K562 (cell line): ENCODE data around the gene ZSWIM8. TPM values are rescaled to one million over a fixed set of nuclear protein-coding genes. Genes with fewer than 3 reads are reported as not detected.

ENCODE experiments used
- BDP1 ChIP-seq: IDR thresholded peaks from 3 replicates; pipeline ENCODE4 v1.6.1; 2011; ENCODE audit not compliant: insufficient read length, insufficient read depth
- CREM ChIP-seq: IDR thresholded peaks from 2 replicates; pipeline ENCODE4 v1.6.1; 2014; ENCODE audit warnings: antibody characterized with exemption, low read depth
- EZH2 ChIP-seq: IDR thresholded peaks from 2 replicates; pipeline ENCODE4 v1.6.1; 2012; ENCODE audit warnings: low read depth, mild to moderate bottlenecking, inconsistent platforms, low read length, borderline replicate concordance
- KAT7 ChIP-seq: sonication (generic); formaldehyde crosslinking; IDR thresholded peaks from 2 replicates; pipeline ENCODE4 v1.8.0; 2022; ENCODE audit warnings: missing genetic modification reagents, mild to moderate bottlenecking, borderline replicate concordance
- LARP7 ChIP-seq: fragments of 450-650 bp; IDR thresholded peaks from 2 replicates; pipeline ENCODE4 v1.6.1; 2016
- MBD2 ChIP-seq: sonication (generic); IDR thresholded peaks from 2 replicates; pipeline ENCODE4 v1.6.1; 2016; ENCODE audit warnings: low read depth, borderline replicate concordance
- NFXL1 ChIP-seq: fragments of 450-650 bp; formaldehyde crosslinking; IDR thresholded peaks from 2 replicates; pipeline ENCODE4 v1.4.0; 2021; ENCODE audit warnings: mild to moderate bottlenecking
- PPARD ChIP-seq: fragments of 250-450 bp; sonication (Bioruptor Pico); IDR thresholded peaks from 2 replicates; pipeline ENCODE4 v1.8.0; 2022; ENCODE audit warnings: inconsistent platforms, mild to moderate bottlenecking, moderate library complexity
- RBM25 ChIP-seq: fragments of 200-400 bp; formaldehyde crosslinking; IDR thresholded peaks from 2 replicates; pipeline ENCODE4 v1.6.1; 2018; ENCODE audit warnings: low read length, low read depth, moderate library complexity; ENCODE audit not compliant: severe bottlenecking
- SOX6 ChIP-seq: fragments of 450-650 bp; IDR thresholded peaks from 2 replicates; pipeline ENCODE4 v1.6.1; 2014; ENCODE audit warnings: mild to moderate bottlenecking
- STAG1 ChIP-seq: sonication (generic); formaldehyde crosslinking; IDR thresholded peaks from 2 replicates; pipeline ENCODE4 v1.5.0; 2020; ENCODE audit warnings: missing genetic modification reagents, borderline replicate concordance
- THRB ChIP-seq: fragments of 450-650 bp; formaldehyde crosslinking; conservative IDR thresholded peaks from 2 replicates; pipeline ENCODE4 v1.4.0; 2022; ENCODE audit warnings: mild to moderate bottlenecking, missing genetic modification characterization
- YBX1 ChIP-seq: fragments of 450-650 bp; IDR thresholded peaks from 2 replicates; pipeline ENCODE4 v1.7.1; 2016; ENCODE audit warnings: mild to moderate bottlenecking
- YY1 ChIP-seq, 3 experiments: IDR thresholded peaks; 2 replicates each; pipeline ENCODE4 v1.6.1; 2011; ENCODE audit warnings: low read length in 2 of 3, mild to moderate bottlenecking in 2 of 3, moderate library complexity in 2 of 3, borderline replicate concordance in 1 of 3, control low read depth in 1 of 3, low read depth in 1 of 3; ENCODE audit not compliant: insufficient read depth in 3 of 3, insufficient replicate concordance in 2 of 3, control insufficient read depth in 1 of 3, insufficient read length in 1 of 3; ENCODE audit errors: extremely low read depth in 1 of 3
- ZBTB1 ChIP-seq: sonication (generic); formaldehyde crosslinking; IDR thresholded peaks from 2 replicates; pipeline ENCODE4 v1.8.1; 2023; ENCODE audit warnings: missing genetic modification reagents, low read depth, mild to moderate bottlenecking, borderline replicate concordance
- ZBTB17 ChIP-seq: fragments of 450-650 bp; formaldehyde crosslinking; IDR thresholded peaks from 2 replicates; pipeline ENCODE4 v1.4.0; 2020; ENCODE audit warnings: mild to moderate bottlenecking
- ZNF124 ChIP-seq: sonication (generic); formaldehyde crosslinking; IDR thresholded peaks from 2 replicates; pipeline ENCODE4 v1.8.1; 2022; ENCODE audit warnings: missing genetic modification reagents
- ZNF174 ChIP-seq: fragments of 250-450 bp; sonication (Bioruptor Pico); IDR thresholded peaks from 2 replicates; pipeline ENCODE4 v1.4.0; 2020; ENCODE audit warnings: mild to moderate bottlenecking
- ZNF384 ChIP-seq: IDR thresholded peaks from 2 replicates; pipeline ENCODE4 v1.6.1; 2012; ENCODE audit warnings: low read depth, low read length, improper control_type of control experiment
- ZNF445 ChIP-seq: fragments of 250-450 bp; sonication (Bioruptor Pico); IDR thresholded peaks from 2 replicates; pipeline ENCODE4 v1.4.0; 2020; ENCODE audit warnings: low read depth, mild to moderate bottlenecking, moderate library complexity
- ZNF79 ChIP-seq: fragments of 250-450 bp; sonication (Bioruptor Pico); IDR thresholded peaks from 2 replicates; pipeline ENCODE4 v1.4.0; 2020; ENCODE audit warnings: low read depth, mild to moderate bottlenecking, moderate library complexity
- ZNF830 ChIP-seq: fragments of 250-450 bp; sonication (Bioruptor Pico); IDR thresholded peaks from 2 replicates; pipeline ENCODE4 v1.5.0; 2021; ENCODE audit warnings: mild to moderate bottlenecking
- polyA plus RNA-seq, 8 experiments: library from polyadenylated mRNA; depleted of rRNA in 4 of 8; stranded (reverse) in 5 of 8; unstranded in 3 of 8; fragments of >200 nt; fragmentation: Nextera tagmentation in 2 of 8; fragmentation: Illumina TruSeq in 1 of 8; extraction: Ambion mirVana in 2 of 8; extraction: Trizol in 1 of 8; gene quantifications; 2 replicates each; pipeline versions ENCODE4 v1.2.1 to v1.2.3, GENCODE V29; 2011 to 2014; ENCODE audit warnings: inconsistent platforms in 1 of 8, missing spikeins in 1 of 8
- total RNA-seq, 7 experiments: library from RNA; depleted of rRNA in 6 of 7; stranded (reverse); fragments of >200 nt in 6 of 7; fragmentation: Illumina TruSeq in 2 of 7; extraction: Trizol in 2 of 7; gene quantifications; 2 replicates each; pipeline versions ENCODE4 v1.2.1 to v1.2.3, GENCODE V29; 2011 to 2021; ENCODE audit warnings: low replicate concordance in 1 of 7
- TF ChIP-seq, protein P1 (sequence below), 2 experiments: IDR thresholded peaks in 1 of 2; conservative IDR thresholded peaks in 1 of 2; 2 replicates each; pipeline ENCODE4 v1.6.1; 2016; ENCODE audit warnings: low read depth in 2 of 2, mild to moderate bottlenecking in 1 of 2, missing compliant biosample characterization in 1 of 2, missing genetic modification characterization in 1 of 2, moderate library complexity in 1 of 2
- TF ChIP-seq, protein P2 (sequence below): fragments of 450-650 bp; formaldehyde crosslinking; IDR thresholded peaks from 2 replicates; pipeline ENCODE4 v1.4.0; 2020; ENCODE audit warnings: mild to moderate bottlenecking, moderate library complexity

Gene ZSWIM8
- total and polyA plus RNA-seq, 9 of the 15 experiments (the other 6 are each of a cell fraction or from before 2014, with no cell fraction given), result 5.6 to 47.8 (median 26.7) TPM

GRCh38 chr10:73809061-73809818, 23.8 kb downstream of the ZSWIM8 start (continued):
- TF ChIP-seq, protein P1, sequence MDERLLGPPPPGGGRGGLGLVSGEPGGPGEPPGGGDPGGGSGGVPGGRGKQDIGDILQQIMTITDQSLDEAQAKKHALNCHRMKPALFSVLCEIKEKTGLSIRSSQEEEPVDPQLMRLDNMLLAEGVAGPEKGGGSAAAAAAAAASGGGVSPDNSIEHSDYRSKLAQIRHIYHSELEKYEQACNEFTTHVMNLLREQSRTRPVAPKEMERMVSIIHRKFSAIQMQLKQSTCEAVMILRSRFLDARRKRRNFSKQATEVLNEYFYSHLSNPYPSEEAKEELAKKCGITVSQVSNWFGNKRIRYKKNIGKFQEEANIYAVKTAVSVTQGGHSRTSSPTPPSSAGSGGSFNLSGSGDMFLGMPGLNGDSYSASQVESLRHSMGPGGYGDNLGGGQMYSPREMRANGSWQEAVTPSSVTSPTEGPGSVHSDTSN (CRISPR knock-in tag; IDR thresholded peaks at IDR 0.05; ENCODE audit: low read depth), result no peak
- TF ChIP-seq, protein P1 (tag; conservative IDR thresholded peaks at IDR 0.05; ENCODE audit: low read depth), result peak; percentile 73
- no peak for TF ChIP-seq ZNF79 (CRISPR knock-in tag)
- TF ChIP-seq YY1 (IDR thresholded peaks at IDR 0.05; ENCODE audit: borderline replicate concordance in 1 of 3, control insufficient read depth in 1 of 3, extremely low read depth in 1 of 3, insufficient read depth in 3 of 3, insufficient read length in 1 of 3, insufficient replicate concordance in 2 of 3, low read depth in 1 of 3, low read length in 2 of 3), result no peak
- TF ChIP-seq ZNF384, result no peak
- TF ChIP-seq CREM, result no peak
- no peak for TF ChIP-seq PPARD (CRISPR knock-in tag)
- TF ChIP-seq STAG1 (CRISPR knock-in tag), result no peak
- TF ChIP-seq SOX6, result no peak
- TF ChIP-seq THRB, result no peak
- TF ChIP-seq ZNF124 (CRISPR knock-in tag), result no peak
- no peak for TF ChIP-seq BDP1
- no peak for TF ChIP-seq KAT7 (CRISPR knock-in tag)
- TF ChIP-seq NFXL1 (CRISPR knock-in tag), result no peak
- TF ChIP-seq, protein P2, sequence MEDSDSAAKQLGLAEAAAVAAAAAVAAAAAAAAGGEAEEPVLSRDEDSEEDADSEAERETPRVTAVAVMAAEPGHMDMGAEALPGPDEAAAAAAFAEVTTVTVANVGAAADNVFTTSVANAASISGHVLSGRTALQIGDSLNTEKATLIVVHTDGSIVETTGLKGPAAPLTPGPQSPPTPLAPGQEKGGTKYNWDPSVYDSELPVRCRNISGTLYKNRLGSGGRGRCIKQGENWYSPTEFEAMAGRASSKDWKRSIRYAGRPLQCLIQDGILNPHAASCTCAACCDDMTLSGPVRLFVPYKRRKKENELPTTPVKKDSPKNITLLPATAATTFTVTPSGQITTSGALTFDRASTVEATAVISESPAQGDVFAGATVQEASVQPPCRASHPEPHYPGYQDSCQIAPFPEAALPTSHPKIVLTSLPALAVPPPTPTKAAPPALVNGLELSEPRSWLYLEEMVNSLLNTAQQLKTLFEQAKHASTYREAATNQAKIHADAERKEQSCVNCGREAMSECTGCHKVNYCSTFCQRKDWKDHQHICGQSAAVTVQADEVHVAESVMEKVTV (CRISPR knock-in tag), result no peak
- TF ChIP-seq RBM25, result no peak
- no peak for TF ChIP-seq ZNF830 (CRISPR knock-in tag)
- TF ChIP-seq MBD2, result 0 out of 2 replicates have a peak, but pooled peaks have one; percentile 1
- no peak for TF ChIP-seq ZNF174 (CRISPR knock-in tag)
- TF ChIP-seq ZNF445 (CRISPR knock-in tag), result no peak
- no peak for TF ChIP-seq YBX1
- TF ChIP-seq ZBTB17 (CRISPR knock-in tag), result peak; percentile 66; the same call in 1 of the 2 replicates
- TF ChIP-seq EZH2, result no peak
- TF ChIP-seq ZBTB1 (CRISPR knock-in tag), result no peak
- no peak for TF ChIP-seq LARP7
